GM23248 (cell line): ENCODE measurements around the gene CEACAM18. TPM values are rescaled to one million over a fixed set of nuclear protein-coding genes. Genes with fewer than 3 reads are reported as not detected.

Experiments used
- DNase-seq: peaks from one replicate; pipeline ENCODE4 v3.0.0-alpha.2; 2015
- H2AFZ ChIP-seq: fragments of 200-600 bp; sonication (generic); 2 replicates; pipeline ENCODE4 v1.6.1; 2016; ENCODE audit warnings: antibody characterized with exemption
- H3F3A ChIP-seq: fragments of 200-600 bp; sonication (generic); 2 replicates; pipeline ENCODE4 v1.6.1; 2016; ENCODE audit warnings: mild to moderate bottlenecking, antibody characterized with exemption, mixed run types; ENCODE audit not compliant: insufficient read depth
- H3K27ac ChIP-seq: fragments of 200-600 bp; sonication (generic); 2 replicates; pipeline ENCODE4 v1.5.1; 2016; ENCODE audit warnings: mild to moderate bottlenecking
- H3K27me3 ChIP-seq: fragments of 200-600 bp; sonication (generic); replicated peaks from 2 replicates; pipeline ENCODE4 v1.6.1; 2016; ENCODE audit warnings: mild to moderate bottlenecking; ENCODE audit not compliant: insufficient read depth
- H3K36me3 ChIP-seq: fragments of 200-600 bp; sonication (generic); 2 replicates; pipeline ENCODE4 v1.6.1; 2016; ENCODE audit warnings: low read depth, mild to moderate bottlenecking
- H3K4me1 ChIP-seq: fragments of 200-600 bp; sonication (generic); 2 replicates; pipeline ENCODE4 v1.6.1; 2016; ENCODE audit warnings: mild to moderate bottlenecking; ENCODE audit not compliant: insufficient read depth
- H3K4me2 ChIP-seq: fragments of 200-600 bp; sonication (generic); one replicate; pipeline ENCODE4 v1.6.1; 2016; ENCODE audit warnings: mild to moderate bottlenecking; ENCODE audit not compliant: unreplicated experiment
- H3K4me3 ChIP-seq: fragments of 200-600 bp; sonication (generic); 2 replicates; pipeline ENCODE4 v1.5.1; 2016; ENCODE audit warnings: mild to moderate bottlenecking
- H3K79me2 ChIP-seq: fragments of 200-600 bp; sonication (generic); 2 replicates; pipeline ENCODE4 v1.6.1; 2016; ENCODE audit warnings: mild to moderate bottlenecking; ENCODE audit not compliant: insufficient read depth
- H3K9ac ChIP-seq: fragments of 200-600 bp; sonication (generic); 2 replicates; pipeline ENCODE4 v1.6.1; 2016; ENCODE audit warnings: mild to moderate bottlenecking
- H3K9me2 ChIP-seq: fragments of 200-600 bp; sonication (generic); 2 replicates; pipeline ENCODE4 v1.6.1; 2016; ENCODE audit warnings: mixed run types, mild to moderate bottlenecking, moderate library complexity; ENCODE audit not compliant: insufficient read depth
- H3K9me3 ChIP-seq: fragments of 200-600 bp; sonication (generic); one replicate; pipeline ENCODE4 v1.6.1; 2017; ENCODE audit warnings: low read depth
- H4K20me1 ChIP-seq: fragments of 200-600 bp; sonication (generic); 2 replicates; pipeline ENCODE4 v1.6.0; 2016; ENCODE audit not compliant: insufficient read depth
- EZH2 ChIP-seq: fragments of 200-600 bp; sonication (generic); IDR thresholded peaks from 2 replicates; pipeline ENCODE4 v1.6.1; 2018; ENCODE audit warnings: antibody characterized with exemption, mild to moderate bottlenecking; ENCODE audit not compliant: insufficient read depth, poor library complexity, severe bottlenecking
- EZH2phosphoT487 ChIP-seq: fragments of 200-600 bp; sonication (generic); IDR thresholded peaks from 2 replicates; pipeline ENCODE4 v1.6.1; 2018; ENCODE audit warnings: antibody characterized with exemption, moderate library complexity, mild to moderate bottlenecking, low read depth; ENCODE audit not compliant: insufficient read depth
- WGBS, 2 experiments: methylation state at CpG; one replicate each; pipeline ENCODE4 v1.1.6; 2015 to 2017; ENCODE audit warnings: low lambda C conversion rate in 2 of 2, low coverage in 1 of 2; ENCODE audit errors: missing lambda C conversion rate in 2 of 2; 5-methylcytosine and 5-hydroxymethylcytosine counted together
- in situ Hi-C: fragments of 300-500 bp; cut with MboI; formaldehyde crosslinking; loops from 2 replicates; pipeline ENCODE4 v1.15.0; 2020
- polyA plus RNA-seq: library from polyadenylated mRNA; unstranded; fragments of >200 nt; fragmentation: Nextera tagmentation; extraction: Ambion mirVana; gene quantifications from 2 replicates; pipeline ENCODE4 v1.2.1, GENCODE V29; 2016
- total RNA-seq: library from RNA; depleted of rRNA; stranded (reverse); fragments of >200 nt; shearing (Covaris generic); gene quantifications from 2 replicates; pipeline ENCODE4 v1.2.3, GENCODE V29; 2014

Gene CEACAM18
- total and polyA plus RNA-seq, 2 experiments from 2014 or later: not detected

GRCh38 chr19:51511353-51511752, 33.0 kb downstream of the CEACAM18 start:
- H3K36me3 ChIP-seq: no peaks in the 10 kb centered on the region
- no peaks in the 10 kb centered on the region for H3K9me3 ChIP-seq
- no peaks in the 10 kb centered on the region for H4K20me1 ChIP-seq
- H3K79me2 ChIP-seq: no peaks in the 10 kb centered on the region
- DNase-seq: peak; percentile 36
- WGBS, 2 experiments: 1% methylated on average over 6 of the region's 6 CpGs
- no peaks in the 10 kb centered on the region for H3K4me1 ChIP-seq
- TF ChIP-seq EZH2 (no peak), EZH2phosphoT487 (no peak)
- H2AFZ ChIP-seq: no peak overlapping the region
- no peaks in the 10 kb centered on the region for H3K9me2 ChIP-seq
- in situ Hi-C loops: no loop called here
- H3K27me3 ChIP-seq: no peaks in the 10 kb centered on the region
- no peak overlapping the region for H3K27ac ChIP-seq
- no peaks in the 10 kb centered on the region for H3F3A ChIP-seq
- H3K9ac ChIP-seq: no peak overlapping the region
- no peak overlapping the region for H3K4me3 ChIP-seq
- H3K4me2 ChIP-seq: no peak overlapping the region

- no peaks in the 10 kb centered on the region for H3F3A ChIP-seq
- no peak for TF ChIP-seq EZH2
- no peak for TF ChIP-seq EZH2phosphoT487
- H3K9ac ChIP-seq: no peak overlapping the region
- no peaks in the 10 kb centered on the region for H3K27me3 ChIP-seq
- no peak overlapping the region for H3K4me3 ChIP-seq
- no peaks in the 10 kb centered on the region for H3K9me3 ChIP-seq
- no peaks in the 10 kb centered on the region for H3K9me2 ChIP-seq
- no peaks in the 10 kb centered on the region for H3K79me2 ChIP-seq
- no peak overlapping the region for H3K27ac ChIP-seq
- H3K36me3 ChIP-seq: no peaks in the 10 kb centered on the region
- no peak overlapping the region for H2AFZ ChIP-seq
- no peak for DNase-seq
- no peaks in the 10 kb centered on the region for H4K20me1 ChIP-seq
- 20 to 31% methylated on average over 2 of the region's 2 CpGs for WGBS, 2 experiments
- no peak overlapping the region for H3K4me2 ChIP-seq
- no peaks in the 10 kb centered on the region for H3K4me1 ChIP-seq
- in situ Hi-C loops: no loop called here
Observed at GRCh38 chr19:51513968-51514367, 35.6 kb downstream of the CEACAM18 start.

GRCh38 chr19:51514866-51515481, 36.6 kb downstream of the CEACAM18 start:
- 15 to 20% methylated on average over 3 of the region's 3 CpGs for WGBS, 2 experiments
- Histone ChIP-seq H3K36me3 (no peaks in the 10 kb centered on the region), H3K79me2 (no peaks in the 10 kb centered on the region), H3K4me3 (no peak overlapping the region), H3K9me3 (no peaks in the 10 kb centered on the region), H3K9me2 (no peaks in the 10 kb centered on the region), H3K27ac (no peak overlapping the region), H3F3A (no peaks in the 10 kb centered on the region), H4K20me1 (no peaks in the 10 kb centered on the region), H3K4me1 (no peaks in the 10 kb centered on the region), H3K4me2 (no peak overlapping the region), H3K9ac (no peak overlapping the region), H3K27me3 (no peaks in the 10 kb centered on the region), H2AFZ (no peak overlapping the region)
- in situ Hi-C loops: no loop called here
- DNase-seq: peak; percentile 65
- TF ChIP-seq EZH2: no peak
- no peak for TF ChIP-seq EZH2phosphoT487

GRCh38 chr19:51520728-51521127, 42.4 kb downstream of the CEACAM18 start:
- no peaks in the 10 kb centered on the region for H3K79me2 ChIP-seq
- no peak for DNase-seq
- TF ChIP-seq EZH2 (no peak), EZH2phosphoT487 (no peak)

GRCh38 chr19:51521357-51521756, 43.0 kb downstream of the CEACAM18 start:
- in situ Hi-C loops: no loop called here

More at GRCh38 chr19:51520728-51521127, 42.4 kb downstream of the CEACAM18 start:
- Histone ChIP-seq H3K4me3 (no peak overlapping the region), H3K9me3 (no peaks in the 10 kb centered on the region), H3K36me3 (no peaks in the 10 kb centered on the region), H3K4me2 (no peak overlapping the region), H3K4me1 (no peaks in the 10 kb centered on the region), H3K27ac (no peak overlapping the region), H3K27me3 (no peaks in the 10 kb centered on the region), H4K20me1 (no peaks in the 10 kb centered on the region), H3K9me2 (no peaks in the 10 kb centered on the region), H3K9ac (no peak overlapping the region), H3F3A (no peaks in the 10 kb centered on the region), H2AFZ (no peak overlapping the region)
- WGBS, 2 experiments: 24 to 28% methylated on average over 2 of the region's 2 CpGs
- in situ Hi-C loops: no loop called here

More at GRCh38 chr19:51521357-51521756, 43.0 kb downstream of the CEACAM18 start:
- DNase-seq: no peak
- 48 to 50% methylated on average over 2 of the region's 2 CpGs for WGBS, 2 experiments
- Histone ChIP-seq H3K9me2 (no peaks in the 10 kb centered on the region), H4K20me1 (no peaks in the 10 kb centered on the region), H3K4me1 (no peaks in the 10 kb centered on the region), H3K9me3 (no peaks in the 10 kb centered on the region), H3F3A (no peaks in the 10 kb centered on the region), H2AFZ (no peak overlapping the region), H3K27ac (no peak overlapping the region), H3K36me3 (no peaks in the 10 kb centered on the region), H3K27me3 (no peaks in the 10 kb centered on the region), H3K79me2 (no peaks in the 10 kb centered on the region), H3K4me3 (no peak overlapping the region), H3K9ac (no peak overlapping the region), H3K4me2 (no peak overlapping the region)
- TF ChIP-seq EZH2phosphoT487: no peak
- no peak for TF ChIP-seq EZH2
